HCT116 (cell line): ENCODE data around the gene AADAT. TPM values are rescaled to one million over a fixed set of nuclear protein-coding genes. Genes with fewer than 3 reads are reported as not detected.

Experiments used
- ATAC-seq: fragments of 200-7000 bp; cut with Tn5 transposase; 2 replicates; pipeline ENCODE4 v1.9.1; 2020; ENCODE audit warnings: mild to moderate bottlenecking, moderate library complexity
- BruUV-seq: library from RNA; stranded (reverse); fragments of 400-500 nt; replicated peaks from 2 replicates; lab custom pipeline; 2021; lab: Mats Ljungman, UMichigan
- CTCF ChIA-PET: fragments of 300-600 bp; sonication (Branson Sonifier 250); formaldehyde crosslinking; loops from one replicate; lab custom pipeline; 2021; ENCODE audit warnings: antibody characterized with exemption; lab: Charles Lee
- POLR2A ChIA-PET: fragments of 300-600, 350-600 bp; sonication (Branson Sonifier 250); formaldehyde crosslinking; loops from one replicate; lab custom pipeline; 2021; ENCODE audit warnings: antibody characterized with exemption; lab: Charles Lee
- RAD21 ChIA-PET, 2 experiments: fragments of 300-600 bp; sonication (Branson Sonifier 250); formaldehyde crosslinking; loops; one replicate each; lab custom pipeline; 2023; ENCODE audit warnings: low total read pairs in 2 of 2; ENCODE audit not compliant: uncharacterized antibody in 2 of 2, unreplicated experiment in 2 of 2, low non-redundant PET in 1 of 2; lab: Charles Lee
- DNase-seq: peaks from one replicate; pipeline ENCODE4 v3.0.0-alpha.2; 2010; ENCODE audit warnings: low read depth, low spot score
- H2AFZ ChIP-seq: fragments of 200-600 bp; shearing (Covaris generic), sonication (generic); 2 replicates; pipeline ENCODE4 v1.6.1; 2017; ENCODE audit warnings: low read depth, mixed run types, mixed read lengths, antibody characterized with exemption, low read length; ENCODE audit not compliant: poor library complexity, severe bottlenecking
- H3K27ac ChIP-seq: 2 replicates; pipeline ENCODE4 v1.5.1; 2012; ENCODE audit warnings: low read depth, low read length
- H3K27me3 ChIP-seq: fragments of 200-600 bp; sonication (generic); 2 replicates; pipeline ENCODE4 v1.6.1; 2016; ENCODE audit warnings: mixed run types, low read length, mixed read lengths; ENCODE audit not compliant: insufficient read depth
- H3K36me3 ChIP-seq, 2 experiments: fragments of 200-500 bp in 1 of 2; fragments of 200-600 bp in 1 of 2; sonication (Bioruptor generic) in 1 of 2; sonication (generic) in 1 of 2; 2 replicates each; pipeline versions ENCODE4 v1.5.1 to v1.6.1; 2014 to 2016; ENCODE audit warnings: low read length in 2 of 2, inconsistent platforms in 1 of 2, mixed read lengths in 1 of 2, mixed run types in 1 of 2; ENCODE audit not compliant: insufficient read depth in 2 of 2, control insufficient read depth in 1 of 2
- H3K4me1 ChIP-seq, 2 experiments: fragments of 200-600 bp in 1 of 2; sonication (generic) in 1 of 2; 2 replicates each; pipeline versions ENCODE4 v1.5.1 to v1.6.1; 2012 to 2017; ENCODE audit warnings: low read length in 2 of 2, inconsistent platforms in 1 of 2, mild to moderate bottlenecking in 1 of 2, mixed read lengths in 1 of 2, mixed run types in 1 of 2, moderate library complexity in 1 of 2; ENCODE audit not compliant: insufficient read depth in 2 of 2, control insufficient read depth in 1 of 2
- H3K4me2 ChIP-seq: fragments of 200-600 bp; sonication (generic); 2 replicates; pipeline ENCODE4 v1.6.1; 2017; ENCODE audit warnings: mixed run types, low read length, mixed read lengths
- H3K4me3 ChIP-seq, 2 experiments: fragments of 200-600 bp in 1 of 2; sonication (generic) in 1 of 2; replicated peaks in 1 of 2; 2 replicates each; pipeline ENCODE4 v1.5.1; 2011 to 2016; ENCODE audit warnings: low read length in 2 of 2, control low read depth in 1 of 2, low read depth in 1 of 2, mild to moderate bottlenecking in 1 of 2, mixed read lengths in 1 of 2, mixed run types in 1 of 2
- H3K79me2 ChIP-seq: fragments of 200-600 bp; sonication (generic); 2 replicates; pipeline ENCODE4 v1.6.1; 2017; ENCODE audit warnings: mild to moderate bottlenecking, mixed run types, low read length, moderate library complexity, mixed read lengths; ENCODE audit not compliant: insufficient read depth
- H3K9ac ChIP-seq: fragments of 200-600 bp; sonication (generic); 2 replicates; pipeline ENCODE4 v1.6.1; 2016; ENCODE audit warnings: low read length, mixed read lengths
- H3K9me2 ChIP-seq: fragments of 200-600 bp; sonication (generic), shearing (Covaris generic); 2 replicates; pipeline ENCODE4 v1.6.1; 2017; ENCODE audit warnings: mixed run types, mild to moderate bottlenecking, moderate library complexity; ENCODE audit not compliant: insufficient read depth
- H3K9me3 ChIP-seq, 2 experiments: fragments of 200-500 bp in 1 of 2; fragments of 200-600 bp in 1 of 2; sonication (Bioruptor generic) in 1 of 2; sonication (generic) in 1 of 2; 2 replicates each; pipeline ENCODE4 v1.6.1; 2014 to 2017; ENCODE audit warnings: low read length in 2 of 2, mixed read lengths in 2 of 2, inconsistent platforms in 1 of 2, low read depth in 1 of 2, mild to moderate bottlenecking in 1 of 2, mixed run types in 1 of 2, moderate library complexity in 1 of 2; ENCODE audit not compliant: control insufficient read depth in 1 of 2, insufficient read depth in 1 of 2
- H4K20me1 ChIP-seq: fragments of 200-600 bp; sonication (generic), shearing (Covaris generic); 2 replicates; pipeline ENCODE4 v1.6.1; 2017; ENCODE audit warnings: mixed run types, mild to moderate bottlenecking, moderate library complexity; ENCODE audit not compliant: insufficient read depth
- CBX3 ChIP-seq: IDR thresholded peaks from 2 replicates; pipeline ENCODE4 v1.6.1; 2012; ENCODE audit warnings: low read depth
- EZH2 ChIP-seq: fragments of 200-600 bp; sonication (generic); IDR thresholded peaks from 2 replicates; pipeline ENCODE4 v1.6.1; 2017; ENCODE audit warnings: antibody characterized with exemption, mixed run types
- EZH2phosphoT487 ChIP-seq: fragments of 200-600 bp; IDR thresholded peaks from 2 replicates; pipeline ENCODE4 v1.6.1; 2018; ENCODE audit warnings: antibody characterized with exemption, borderline replicate concordance
- FOSL1 ChIP-seq: IDR thresholded peaks from 2 replicates; pipeline ENCODE4 v1.6.1; 2012; ENCODE audit warnings: low read depth
- POLR2A ChIP-seq: IDR thresholded peaks from 2 replicates; pipeline ENCODE4 v1.7.0; 2011; ENCODE audit warnings: borderline replicate concordance; ENCODE audit not compliant: insufficient read depth, insufficient read length; ENCODE audit errors: extremely low read depth
- SP1 ChIP-seq: IDR thresholded peaks from 2 replicates; pipeline ENCODE4 v1.6.1; 2012; ENCODE audit warnings: low read depth
- SRF ChIP-seq: IDR thresholded peaks from 2 replicates; pipeline ENCODE4 v1.6.1; 2012; ENCODE audit warnings: low read depth
- TCF7L2 ChIP-seq: IDR thresholded peaks from 2 replicates; pipeline ENCODE4 v1.7.0; 2011; ENCODE audit warnings: borderline replicate concordance, inconsistent platforms; ENCODE audit not compliant: insufficient read depth, insufficient read length; ENCODE audit errors: extremely low read depth
- YY1 ChIP-seq: IDR thresholded peaks from 2 replicates; pipeline ENCODE4 v1.6.1; 2011; ENCODE audit warnings: low read length, low read depth, moderate library complexity, mild to moderate bottlenecking; ENCODE audit not compliant: insufficient replicate concordance; ENCODE audit errors: extremely low read depth
- intact Hi-C: fragments of 100-400 bp; cut with micrococcal nuclease; formaldehyde crosslinking; loops from 2 replicates; pipeline ENCODE4 v1.10.0; 2022
- total RNA-seq: library from RNA; stranded (reverse); gene quantifications from one replicate; pipeline ENCODE4 v1.2.1, GENCODE V29; 2021; ENCODE audit not compliant: unreplicated experiment
- TF ChIP-seq, protein P1 (sequence below): IDR thresholded peaks from 2 replicates; pipeline ENCODE4 v1.6.1; 2012; ENCODE audit warnings: low read depth
- TF ChIP-seq, protein P2 (sequence below): IDR thresholded peaks from 2 replicates; pipeline ENCODE4 v1.6.1; 2011; ENCODE audit warnings: mild to moderate bottlenecking, low read length, moderate library complexity; ENCODE audit not compliant: insufficient replicate concordance; ENCODE audit errors: extremely low read depth
- TF ChIP-seq, protein P3 (sequence below), 3 experiments: fragments of 200-600 bp in 1 of 3; sonication (generic) in 1 of 3; IDR thresholded peaks in 2 of 3; conservative IDR thresholded peaks in 1 of 3; 2 replicates each; pipeline ENCODE4 v1.5.1; 2012 to 2017; ENCODE audit warnings: low read depth in 2 of 3, low read length in 2 of 3, antibody characterized with exemption in 1 of 3, borderline replicate concordance in 1 of 3, control low read depth in 1 of 3, mild to moderate bottlenecking in 1 of 3, mixed read lengths in 1 of 3, mixed run types in 1 of 3, moderate library complexity in 1 of 3; ENCODE audit not compliant: insufficient read depth in 1 of 3

AADAT gene
- total RNA-seq, 1 experiment from 2014 or later, result 15.4 TPM

DNA sequence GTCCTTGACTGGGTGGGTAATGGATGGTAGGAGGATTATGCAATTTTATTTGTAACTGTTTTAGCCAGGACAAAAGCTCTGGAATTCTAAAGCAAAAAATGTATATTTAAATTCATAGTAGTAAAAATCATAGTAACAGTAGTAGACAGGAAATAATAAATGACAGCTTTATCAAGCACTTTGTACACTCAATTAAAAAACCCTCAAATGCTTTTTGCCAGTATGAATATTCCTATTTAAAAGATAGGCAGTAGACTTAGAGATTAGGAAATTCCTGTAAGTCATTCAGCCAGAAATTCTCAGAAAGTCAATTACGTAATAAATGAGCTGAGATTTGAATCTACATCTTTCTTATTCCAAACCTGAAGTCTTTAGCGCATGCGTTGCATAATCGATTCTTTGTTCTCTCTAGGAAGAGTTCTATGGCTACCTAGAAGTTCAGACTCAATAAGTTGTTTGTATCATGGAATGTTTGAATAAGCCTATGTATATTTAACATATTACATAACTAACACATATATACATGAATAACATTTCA, 2.5 kb downstream of the AADAT start:
- peaks cover 15% of the 10 kb centered on the region for H3K79me2 ChIP-seq
- intact Hi-C loops, result loop anchor here (5.0 kb wide), 1 partner anchor 275 kb away; no protein-coding TSS in a partner anchor
- no peak overlapping the region for H3K9ac ChIP-seq
- DNase-seq, result no peak
- CTCF ChIA-PET, result interaction anchor here (1.0 kb wide), 1 partner anchor 277 kb away, joined by 4 read pairs; no protein-coding TSS in a partner anchor
- H4K20me1 ChIP-seq, result no peaks in the 10 kb centered on the region
- no peaks in the 10 kb centered on the region for H3K9me3 ChIP-seq
- H3K4me2 ChIP-seq, result no peak overlapping the region
- H3K27ac ChIP-seq, result no peak overlapping the region
- H3K9me2 ChIP-seq, result no peaks in the 10 kb centered on the region
- ATAC-seq, result no peak
- RAD21 ChIA-PET, result no interaction called here
- no peak overlapping the region for H2AFZ ChIP-seq
- H3K4me1 ChIP-seq, result peaks cover 9 to 20% of the 10 kb centered on the region in 2 experiments
- POLR2A ChIA-PET, result no interaction called here
- H3K27me3 ChIP-seq, result no peaks in the 10 kb centered on the region
- peaks cover 16 to 26% of the 10 kb centered on the region in 2 experiments; a peak in 3 of 4 replicates for H3K36me3 ChIP-seq
- H3K4me3 ChIP-seq, result no peak overlapping the region
- TF ChIP-seq POLR2A, result no peak
- BruUV-seq, result no TSS peak

DNA sequence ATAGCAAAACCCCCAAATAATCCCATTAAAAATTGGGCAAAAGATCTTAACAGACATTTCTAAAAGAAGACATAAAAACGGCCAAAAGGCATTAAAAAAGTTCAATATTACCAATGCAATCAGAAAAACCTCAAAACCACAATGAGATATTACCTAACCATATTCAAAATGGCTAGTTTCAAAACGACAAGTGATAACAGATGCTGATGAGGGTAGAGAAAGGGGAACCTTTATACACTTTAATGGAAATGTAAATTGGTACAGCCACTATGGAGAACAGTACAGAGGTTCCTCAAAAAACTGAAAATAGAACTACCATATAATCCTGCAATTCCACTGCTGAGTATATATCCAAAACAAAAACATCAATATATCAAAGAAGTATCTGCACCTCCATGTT, 6.2 kb downstream of the AADAT start:
- no peak overlapping the region for H3K4me3 ChIP-seq
- no peaks in the 10 kb centered on the region for H4K20me1 ChIP-seq
- H3K9me3 ChIP-seq, result no peaks in the 10 kb centered on the region
- DNase-seq (no peak), ATAC-seq (no peak)
- no peaks in the 10 kb centered on the region for H3K27me3 ChIP-seq
- H3K4me1 ChIP-seq, result 0 out of 4 replicates have a peak, but pooled peaks cover 0 to under 1% of the 10 kb centered on the region in 2 experiments
- peaks cover 7% of the 10 kb centered on the region; the same call in 1 of the 2 replicates for H3K79me2 ChIP-seq
- no peak overlapping the region for H3K27ac ChIP-seq
- H3K9ac ChIP-seq, result no peak overlapping the region
- BruUV-seq, result no TSS peak
- intact Hi-C loops, result no loop called here
- no peak overlapping the region for H3K4me2 ChIP-seq
- ChIA-PET RAD21 (no interaction called here), CTCF (no interaction called here), POLR2A (no interaction called here)
- no peak overlapping the region for H2AFZ ChIP-seq
- no peaks in the 10 kb centered on the region for H3K9me2 ChIP-seq
- peaks cover 16 to 26% of the 10 kb centered on the region in 2 experiments; a peak in 3 of 4 replicates for H3K36me3 ChIP-seq
- TF ChIP-seq, protein P1, sequence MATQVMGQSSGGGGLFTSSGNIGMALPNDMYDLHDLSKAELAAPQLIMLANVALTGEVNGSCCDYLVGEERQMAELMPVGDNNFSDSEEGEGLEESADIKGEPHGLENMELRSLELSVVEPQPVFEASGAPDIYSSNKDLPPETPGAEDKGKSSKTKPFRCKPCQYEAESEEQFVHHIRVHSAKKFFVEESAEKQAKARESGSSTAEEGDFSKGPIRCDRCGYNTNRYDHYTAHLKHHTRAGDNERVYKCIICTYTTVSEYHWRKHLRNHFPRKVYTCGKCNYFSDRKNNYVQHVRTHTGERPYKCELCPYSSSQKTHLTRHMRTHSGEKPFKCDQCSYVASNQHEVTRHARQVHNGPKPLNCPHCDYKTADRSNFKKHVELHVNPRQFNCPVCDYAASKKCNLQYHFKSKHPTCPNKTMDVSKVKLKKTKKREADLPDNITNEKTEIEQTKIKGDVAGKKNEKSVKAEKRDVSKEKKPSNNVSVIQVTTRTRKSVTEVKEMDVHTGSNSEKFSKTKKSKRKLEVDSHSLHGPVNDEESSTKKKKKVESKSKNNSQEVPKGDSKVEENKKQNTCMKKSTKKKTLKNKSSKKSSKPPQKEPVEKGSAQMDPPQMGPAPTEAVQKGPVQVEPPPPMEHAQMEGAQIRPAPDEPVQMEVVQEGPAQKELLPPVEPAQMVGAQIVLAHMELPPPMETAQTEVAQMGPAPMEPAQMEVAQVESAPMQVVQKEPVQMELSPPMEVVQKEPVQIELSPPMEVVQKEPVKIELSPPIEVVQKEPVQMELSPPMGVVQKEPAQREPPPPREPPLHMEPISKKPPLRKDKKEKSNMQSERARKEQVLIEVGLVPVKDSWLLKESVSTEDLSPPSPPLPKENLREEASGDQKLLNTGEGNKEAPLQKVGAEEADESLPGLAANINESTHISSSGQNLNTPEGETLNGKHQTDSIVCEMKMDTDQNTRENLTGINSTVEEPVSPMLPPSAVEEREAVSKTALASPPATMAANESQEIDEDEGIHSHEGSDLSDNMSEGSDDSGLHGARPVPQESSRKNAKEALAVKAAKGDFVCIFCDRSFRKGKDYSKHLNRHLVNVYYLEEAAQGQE, result no peak
- TF ChIP-seq EZH2 (no peak), YY1 (no peak), CBX3 (no peak), TCF7L2 (no peak), FOSL1 (no peak), EZH2phosphoT487 (no peak), SRF (no peak), SP1 (no peak)
- TF ChIP-seq, protein P2, sequence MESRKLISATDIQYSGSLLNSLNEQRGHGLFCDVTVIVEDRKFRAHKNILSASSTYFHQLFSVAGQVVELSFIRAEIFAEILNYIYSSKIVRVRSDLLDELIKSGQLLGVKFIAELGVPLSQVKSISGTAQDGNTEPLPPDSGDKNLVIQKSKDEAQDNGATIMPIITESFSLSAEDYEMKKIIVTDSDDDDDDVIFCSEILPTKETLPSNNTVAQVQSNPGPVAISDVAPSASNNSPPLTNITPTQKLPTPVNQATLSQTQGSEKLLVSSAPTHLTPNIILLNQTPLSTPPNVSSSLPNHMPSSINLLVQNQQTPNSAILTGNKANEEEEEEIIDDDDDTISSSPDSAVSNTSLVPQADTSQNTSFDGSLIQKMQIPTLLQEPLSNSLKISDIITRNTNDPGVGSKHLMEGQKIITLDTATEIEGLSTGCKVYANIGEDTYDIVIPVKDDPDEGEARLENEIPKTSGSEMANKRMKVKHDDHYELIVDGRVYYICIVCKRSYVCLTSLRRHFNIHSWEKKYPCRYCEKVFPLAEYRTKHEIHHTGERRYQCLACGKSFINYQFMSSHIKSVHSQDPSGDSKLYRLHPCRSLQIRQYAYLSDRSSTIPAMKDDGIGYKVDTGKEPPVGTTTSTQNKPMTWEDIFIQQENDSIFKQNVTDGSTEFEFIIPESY, result no peak
- TF ChIP-seq, protein P3, sequence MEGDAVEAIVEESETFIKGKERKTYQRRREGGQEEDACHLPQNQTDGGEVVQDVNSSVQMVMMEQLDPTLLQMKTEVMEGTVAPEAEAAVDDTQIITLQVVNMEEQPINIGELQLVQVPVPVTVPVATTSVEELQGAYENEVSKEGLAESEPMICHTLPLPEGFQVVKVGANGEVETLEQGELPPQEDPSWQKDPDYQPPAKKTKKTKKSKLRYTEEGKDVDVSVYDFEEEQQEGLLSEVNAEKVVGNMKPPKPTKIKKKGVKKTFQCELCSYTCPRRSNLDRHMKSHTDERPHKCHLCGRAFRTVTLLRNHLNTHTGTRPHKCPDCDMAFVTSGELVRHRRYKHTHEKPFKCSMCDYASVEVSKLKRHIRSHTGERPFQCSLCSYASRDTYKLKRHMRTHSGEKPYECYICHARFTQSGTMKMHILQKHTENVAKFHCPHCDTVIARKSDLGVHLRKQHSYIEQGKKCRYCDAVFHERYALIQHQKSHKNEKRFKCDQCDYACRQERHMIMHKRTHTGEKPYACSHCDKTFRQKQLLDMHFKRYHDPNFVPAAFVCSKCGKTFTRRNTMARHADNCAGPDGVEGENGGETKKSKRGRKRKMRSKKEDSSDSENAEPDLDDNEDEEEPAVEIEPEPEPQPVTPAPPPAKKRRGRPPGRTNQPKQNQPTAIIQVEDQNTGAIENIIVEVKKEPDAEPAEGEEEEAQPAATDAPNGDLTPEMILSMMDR (IDR thresholded peaks at IDR 0.05 in 2 of 3, conservative IDR thresholded peaks at IDR 0.05 in 1 of 3; ENCODE audit: borderline replicate concordance in 1 of 3, insufficient read depth in 1 of 3, low read depth in 2 of 3, low read length in 2 of 3), result no peak
